Testis (tissue), 2 donors: ENCODE measurements around the gene BCKDHB.

ENCODE experiments used
- POLR2A ChIP-seq: fragments of 450-650 bp; IDR thresholded peaks from one replicate; pipeline ENCODE4 v1.6.1; 2017; ENCODE audit warnings: antibody characterized with exemption, mild to moderate bottlenecking, moderate library complexity
- TF ChIP-seq, protein P1 (sequence below), 3 experiments: fragments of 450-650 bp in 2 of 3; fragments of 200-600 bp in 1 of 3; sonication (generic) in 1 of 3; IDR thresholded peaks; one replicate each; pipeline ENCODE4 v1.5.1; 2016 to 2019; ENCODE audit warnings: antibody characterized with exemption in 3 of 3, mild to moderate bottlenecking in 2 of 3, moderate library complexity in 1 of 3

DNA sequence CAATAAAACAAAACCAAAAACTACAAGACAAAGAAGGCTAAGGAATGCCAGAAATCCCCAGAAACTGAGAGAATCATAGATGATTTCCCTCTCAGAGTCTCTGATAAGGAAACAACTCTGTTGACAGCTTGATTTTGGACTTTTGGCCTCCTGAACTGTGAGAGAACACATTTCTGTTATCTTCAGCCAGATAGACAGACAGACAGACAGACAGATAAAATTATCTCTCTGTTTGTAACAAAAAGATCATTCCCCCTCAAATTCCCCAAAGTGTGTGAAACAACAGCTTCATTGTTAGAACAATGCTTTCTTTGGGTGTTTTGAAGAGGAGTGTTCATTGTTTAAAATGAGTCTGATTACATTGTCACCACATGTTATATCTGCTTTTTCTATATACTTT, 148.2 kb downstream of the BCKDHB start:
- no peak for TF ChIP-seq POLR2A
- TF ChIP-seq, protein P1, sequence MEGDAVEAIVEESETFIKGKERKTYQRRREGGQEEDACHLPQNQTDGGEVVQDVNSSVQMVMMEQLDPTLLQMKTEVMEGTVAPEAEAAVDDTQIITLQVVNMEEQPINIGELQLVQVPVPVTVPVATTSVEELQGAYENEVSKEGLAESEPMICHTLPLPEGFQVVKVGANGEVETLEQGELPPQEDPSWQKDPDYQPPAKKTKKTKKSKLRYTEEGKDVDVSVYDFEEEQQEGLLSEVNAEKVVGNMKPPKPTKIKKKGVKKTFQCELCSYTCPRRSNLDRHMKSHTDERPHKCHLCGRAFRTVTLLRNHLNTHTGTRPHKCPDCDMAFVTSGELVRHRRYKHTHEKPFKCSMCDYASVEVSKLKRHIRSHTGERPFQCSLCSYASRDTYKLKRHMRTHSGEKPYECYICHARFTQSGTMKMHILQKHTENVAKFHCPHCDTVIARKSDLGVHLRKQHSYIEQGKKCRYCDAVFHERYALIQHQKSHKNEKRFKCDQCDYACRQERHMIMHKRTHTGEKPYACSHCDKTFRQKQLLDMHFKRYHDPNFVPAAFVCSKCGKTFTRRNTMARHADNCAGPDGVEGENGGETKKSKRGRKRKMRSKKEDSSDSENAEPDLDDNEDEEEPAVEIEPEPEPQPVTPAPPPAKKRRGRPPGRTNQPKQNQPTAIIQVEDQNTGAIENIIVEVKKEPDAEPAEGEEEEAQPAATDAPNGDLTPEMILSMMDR (IDR thresholded peaks at IDR 0.05) = no peak
